Kidney capillary endothelial cell (primary cell): ENCODE data around the gene TMEM255B.

Source experiments
- DNase-seq: peaks from one replicate; pipeline ENCODE4 v3.0.0-alpha.2; 2018; ENCODE audit warnings: low spot score

TMEM255B gene

GRCh38 chr13:113834496-113835200 is 75.6 kb downstream of the TMEM255B start:
- DNase-seq, result no peak

DNA sequence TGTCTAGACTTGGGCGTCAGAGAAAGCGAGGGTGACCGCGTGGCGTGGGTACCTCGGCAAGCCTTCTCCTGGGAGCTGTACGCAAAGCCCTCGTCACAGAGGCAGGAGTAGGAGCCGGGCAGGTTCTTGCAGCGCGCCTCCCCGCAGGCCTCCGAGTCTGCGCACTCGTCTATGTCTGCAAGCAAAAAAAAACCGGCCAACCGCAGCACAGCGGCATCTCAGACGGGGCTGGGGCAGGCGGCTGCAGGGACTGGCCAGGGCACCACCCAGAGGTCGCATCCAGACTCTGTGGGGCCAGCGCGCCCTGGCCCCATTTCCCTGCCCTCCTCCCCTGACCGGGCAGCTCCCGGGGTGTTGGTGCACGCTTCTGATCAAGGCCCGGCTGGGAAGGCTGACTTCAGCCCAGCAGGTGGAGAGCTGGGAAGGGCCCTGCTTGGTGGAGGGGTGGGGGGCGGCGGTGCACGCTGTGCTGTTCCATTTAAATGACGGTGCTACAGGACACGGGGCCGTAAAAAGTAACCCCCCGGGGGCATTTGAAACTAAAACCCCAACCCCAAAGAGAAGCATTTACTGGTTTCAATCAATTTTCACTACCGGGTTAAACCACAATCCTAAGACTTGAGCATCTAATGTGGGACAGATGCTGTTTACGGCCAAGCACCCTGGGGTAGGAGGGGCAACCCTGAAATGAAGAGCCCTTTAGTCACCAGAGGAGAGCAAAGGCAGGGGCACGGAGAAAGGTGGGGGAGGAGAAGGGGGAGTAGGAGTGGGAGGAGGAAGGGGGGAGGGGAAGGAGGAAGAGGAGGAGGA is 76.6 kb downstream of the TMEM255B start:
- no peak for DNase-seq

DNA sequence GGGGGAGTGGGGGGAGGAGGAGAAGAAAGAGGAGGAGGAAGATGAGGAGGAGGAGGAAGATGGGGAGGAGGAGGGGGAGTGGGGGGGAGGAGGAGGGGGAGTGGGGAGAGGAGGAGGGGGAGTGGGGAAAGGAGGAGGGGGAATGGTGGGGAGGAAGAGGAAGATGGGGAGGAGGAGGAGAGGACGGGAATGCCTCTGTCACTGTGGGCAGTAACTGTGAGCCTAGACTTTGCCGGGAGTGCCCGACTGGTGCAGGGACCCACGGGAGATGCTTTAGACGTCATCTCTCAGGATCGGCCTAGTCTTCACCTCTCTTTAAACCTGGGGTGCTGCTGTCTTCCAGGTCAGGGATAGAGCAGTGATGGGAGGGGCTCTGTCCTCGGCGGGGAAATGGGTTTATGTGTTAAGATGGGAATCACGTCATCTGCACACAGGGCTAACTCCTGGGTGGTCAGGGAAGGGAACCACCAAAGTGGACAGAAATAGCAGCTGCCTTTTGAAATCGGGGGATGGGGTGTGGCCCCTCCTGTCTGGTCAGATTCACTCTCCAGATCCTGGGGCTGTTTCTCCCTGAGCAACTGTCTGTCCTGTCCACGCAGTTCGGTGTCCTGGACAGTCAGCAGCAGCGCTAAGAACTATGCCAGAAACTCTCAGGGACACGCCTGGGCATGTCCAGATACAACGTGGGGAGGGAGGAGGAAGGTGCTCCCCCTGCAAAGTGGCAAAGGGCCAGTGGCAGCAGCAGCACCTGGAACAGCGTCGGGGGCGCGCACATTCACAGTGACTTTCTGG is 77.9 kb downstream of the TMEM255B start:
- DNase-seq, result no peak

DNA sequence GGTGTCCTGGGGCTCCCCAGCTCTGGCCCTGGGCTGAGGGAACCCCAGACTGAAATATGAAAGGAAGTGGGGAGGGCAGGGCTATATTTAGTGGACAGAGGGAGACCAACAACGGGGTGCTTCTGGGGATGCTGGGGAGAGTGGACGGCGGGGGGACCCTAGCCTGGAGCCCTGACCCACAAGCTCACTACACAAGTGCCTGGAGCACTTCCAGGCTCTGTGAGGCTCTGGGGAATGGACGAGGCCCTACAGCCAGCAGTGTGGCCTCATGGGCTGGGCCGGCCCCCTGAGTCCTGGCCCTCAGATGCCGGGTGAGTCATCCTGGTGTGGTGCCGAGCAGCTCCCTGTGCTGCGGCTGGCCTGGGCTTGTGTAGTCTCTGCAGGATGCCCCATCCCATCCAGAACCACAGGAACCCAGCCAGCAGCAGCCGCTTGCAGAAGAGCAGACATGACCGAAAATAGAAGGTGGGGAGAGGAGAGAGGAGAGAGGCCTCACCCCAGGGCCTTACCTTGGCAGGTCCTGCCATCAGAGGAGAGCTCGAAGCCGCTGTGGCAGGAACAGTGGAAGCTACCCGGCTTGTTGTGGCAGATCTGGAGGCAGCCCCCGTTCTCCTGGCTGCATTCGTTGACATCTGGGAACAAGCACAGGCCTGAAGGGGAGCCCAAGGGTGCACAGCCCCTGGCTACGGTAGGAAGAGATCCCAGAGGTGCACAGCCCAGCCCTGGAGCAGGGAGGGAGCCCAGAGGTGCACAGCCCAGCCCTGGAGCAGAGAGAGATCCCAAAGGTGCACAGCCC is 78.7 kb downstream of the TMEM255B start:
- DNase-seq, result peak; percentile 84

- DNase-seq, result no peak
Observed at GRCh38 chr13:113838711-113839201, 79.7 kb downstream of the TMEM255B start.

DNA sequence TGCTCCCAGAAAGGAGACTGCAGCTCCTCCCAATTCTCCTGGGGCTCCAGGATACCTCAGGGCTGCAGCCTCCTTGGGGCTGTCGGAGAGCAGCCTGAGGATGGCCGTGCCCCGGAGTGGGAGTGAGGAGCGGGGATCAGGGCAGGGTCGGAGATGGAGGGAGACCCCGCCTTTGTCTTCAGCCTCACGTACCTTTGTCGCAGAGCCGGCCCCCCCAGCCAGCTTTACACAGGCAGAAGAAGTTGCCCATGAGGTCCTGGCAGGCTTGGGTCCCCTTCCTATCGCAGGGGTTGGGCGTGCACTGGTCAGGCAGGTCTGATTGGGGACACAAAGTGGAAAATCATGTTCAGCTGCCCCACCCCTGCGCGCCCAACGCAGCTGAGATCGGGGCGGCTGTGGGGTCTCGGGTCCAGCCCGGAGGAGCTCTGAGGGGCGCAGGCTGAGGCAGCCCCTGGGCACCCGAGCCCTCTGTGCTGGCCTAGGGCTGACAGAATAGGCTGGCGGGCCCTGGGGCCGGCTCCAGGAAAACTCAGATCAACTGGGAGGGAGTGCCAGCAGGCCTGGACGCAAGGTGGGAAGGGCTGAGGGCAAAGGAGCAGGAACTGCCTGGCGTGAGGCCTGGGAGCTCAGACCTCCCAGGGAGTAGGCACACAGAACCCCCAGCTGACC is 80.6 kb downstream of the TMEM255B start:
- DNase-seq, result no peak

GRCh38 chr13:113840541-113841352 is 81.7 kb downstream of the TMEM255B start:
- DNase-seq, result no peak

GRCh38 chr13:113841353-113841650 is 82.3 kb downstream of the TMEM255B start:
- DNase-seq, result no peak

DNA sequence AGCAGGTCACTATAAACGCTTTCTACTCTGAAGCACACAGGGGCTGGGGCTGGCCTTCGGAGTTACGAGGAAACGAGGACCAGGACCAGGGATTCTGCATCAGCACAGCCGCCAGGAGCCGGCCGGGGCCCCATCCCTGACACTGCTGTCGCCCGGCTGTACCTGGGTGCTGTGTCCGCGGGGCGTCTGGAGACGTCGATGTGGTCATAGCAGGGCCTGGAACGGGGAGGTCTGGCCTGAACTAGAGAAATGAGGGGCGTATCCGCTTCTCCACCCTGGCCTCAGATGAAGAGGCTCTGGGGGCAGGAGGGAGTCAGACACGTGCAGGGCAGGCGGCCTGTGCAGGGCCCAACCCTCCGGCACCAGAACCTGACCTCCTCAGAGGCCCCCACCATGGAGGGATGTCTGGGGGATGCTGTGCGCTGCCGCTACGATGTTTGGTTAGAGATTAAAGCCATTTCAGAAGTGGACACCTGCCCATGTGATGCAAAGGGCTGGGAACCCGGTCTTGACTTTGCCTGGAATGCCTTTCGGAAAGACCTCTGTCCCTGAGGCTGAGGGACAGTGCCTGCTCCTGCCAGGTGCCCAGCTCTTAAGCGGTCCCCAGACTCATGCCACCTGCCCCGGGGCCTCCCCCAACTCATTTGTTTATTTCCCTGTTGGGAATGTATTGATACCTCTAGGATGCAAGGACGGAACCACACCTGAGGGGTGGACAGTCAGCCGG is 83.5 kb downstream of the TMEM255B start:
- DNase-seq, result no peak

DNA sequence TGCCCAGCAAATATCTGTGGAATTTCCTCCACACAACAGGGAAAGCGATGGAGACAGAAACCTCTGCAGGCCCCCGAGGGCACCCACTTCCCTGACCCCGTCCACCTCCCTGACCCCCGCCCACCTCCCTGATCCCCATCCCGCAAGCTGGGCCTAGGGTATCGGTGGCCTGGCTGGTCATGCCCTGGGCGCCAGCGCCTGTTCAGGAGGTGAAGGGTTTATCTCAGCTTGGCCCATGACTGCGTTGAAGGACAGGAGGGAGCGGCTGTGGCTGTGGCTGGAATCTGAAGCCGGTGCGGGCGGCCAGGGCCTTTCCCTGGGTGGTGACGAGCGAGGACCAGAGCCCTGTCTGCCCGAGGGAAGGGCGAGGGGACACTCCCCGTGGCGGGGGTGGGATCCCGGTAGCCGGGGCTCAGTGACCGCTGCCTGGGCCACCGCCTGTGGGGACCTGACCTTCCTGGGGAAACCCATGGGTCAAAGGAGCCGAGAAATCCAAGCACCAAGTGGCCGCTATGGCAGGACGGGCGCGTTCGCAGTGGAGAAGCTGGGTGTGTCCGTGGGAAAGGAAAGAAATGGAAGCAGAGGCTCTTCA is 84.1 kb downstream of the TMEM255B start:
- DNase-seq, result no peak

DNA sequence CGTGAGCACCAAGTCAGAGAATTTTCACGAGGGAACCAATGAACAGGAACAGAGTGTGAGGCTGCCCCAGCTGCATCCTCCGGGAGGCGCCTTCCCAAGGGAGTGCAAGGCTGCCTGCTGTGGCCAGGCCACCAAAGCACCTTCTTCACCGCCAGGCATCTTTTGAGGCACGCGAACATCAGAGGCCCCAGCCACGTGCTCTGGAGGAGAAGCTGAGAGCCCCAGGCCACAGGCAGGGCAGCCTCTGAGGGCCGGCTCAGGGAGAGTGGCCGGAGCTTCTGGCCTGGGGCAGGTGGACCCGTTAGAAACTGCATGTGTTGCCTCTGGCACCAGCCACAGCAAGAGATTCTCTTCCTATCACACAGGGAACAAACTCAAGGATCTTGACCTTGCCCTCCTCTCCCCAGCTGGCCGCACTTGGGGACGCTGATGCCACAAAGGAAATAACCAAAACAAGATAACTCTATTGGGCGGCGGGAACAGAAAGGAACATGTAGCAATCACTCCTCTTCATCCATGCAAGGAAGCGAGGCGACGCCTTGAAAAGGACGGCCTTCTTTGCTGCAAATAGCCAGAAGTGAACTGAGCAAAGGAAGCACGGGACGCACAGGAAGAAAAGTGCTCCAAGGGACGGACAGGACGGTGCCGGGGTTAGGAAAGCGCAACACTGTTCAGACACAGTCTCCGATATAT is 85.0 kb downstream of the TMEM255B start:
- DNase-seq, result no peak

DNA sequence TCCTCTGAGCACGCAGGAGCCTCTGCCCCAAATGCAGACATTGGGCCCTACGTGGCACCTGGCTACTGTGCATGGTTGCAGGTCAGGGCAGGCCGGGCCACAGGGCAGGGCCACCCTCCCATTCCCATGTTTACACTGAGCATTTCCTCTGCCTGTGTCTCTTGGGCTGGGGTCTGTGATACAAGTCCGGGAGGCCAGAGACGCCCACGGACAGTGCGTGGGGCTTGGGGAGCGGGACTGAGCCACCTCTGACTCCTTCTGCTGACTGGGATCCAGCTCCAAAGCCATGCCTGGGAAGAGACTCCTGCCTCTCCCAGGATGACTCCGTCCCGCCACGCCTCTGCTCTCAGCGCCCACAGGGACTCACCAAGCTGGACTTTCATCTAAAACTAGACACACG is 86.0 kb downstream of the TMEM255B start:
- DNase-seq, result no peak

DNA sequence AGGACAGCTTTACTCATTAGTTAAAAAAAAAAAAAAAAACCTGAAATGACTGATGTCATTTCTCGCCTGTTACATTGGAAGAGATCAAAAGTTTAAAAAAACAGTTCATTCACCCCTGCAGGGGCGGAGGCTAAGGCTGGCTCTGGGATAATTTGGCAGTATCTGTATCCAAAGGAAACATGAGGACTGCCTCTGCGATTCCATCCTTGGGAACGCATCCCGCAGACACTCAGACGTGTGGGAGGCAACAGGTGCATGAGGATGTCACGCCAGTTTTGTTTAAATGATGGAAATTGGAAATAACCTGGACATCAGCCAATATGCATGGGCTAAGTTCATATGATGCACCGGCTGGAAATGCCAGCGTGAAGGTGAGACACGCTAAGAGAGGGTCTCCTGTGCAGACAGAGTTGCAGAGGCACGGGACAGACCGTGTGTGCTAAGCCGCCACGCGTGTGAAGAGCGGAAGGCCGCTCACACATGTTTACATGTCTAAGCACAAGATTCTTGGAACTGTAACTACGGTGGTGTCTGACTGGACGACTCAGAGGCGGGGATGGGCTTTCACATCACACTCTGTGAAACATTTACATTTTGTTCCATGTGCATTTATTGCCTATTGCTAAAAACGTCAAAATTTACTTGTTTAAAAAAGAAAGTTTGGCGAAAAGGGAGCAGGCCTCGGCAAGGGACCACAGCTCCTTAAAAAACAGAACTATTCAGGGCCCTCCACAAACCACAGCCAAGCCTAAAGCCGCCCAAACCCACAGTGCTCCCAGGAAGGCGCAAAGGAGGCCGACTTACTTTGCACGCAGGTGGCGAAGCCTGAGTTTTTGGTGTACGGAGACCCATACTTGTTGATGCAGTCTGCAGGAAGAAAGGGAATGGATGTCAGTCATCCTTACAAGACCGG is 87.0 kb downstream of the TMEM255B start:
- no peak for DNase-seq

DNA sequence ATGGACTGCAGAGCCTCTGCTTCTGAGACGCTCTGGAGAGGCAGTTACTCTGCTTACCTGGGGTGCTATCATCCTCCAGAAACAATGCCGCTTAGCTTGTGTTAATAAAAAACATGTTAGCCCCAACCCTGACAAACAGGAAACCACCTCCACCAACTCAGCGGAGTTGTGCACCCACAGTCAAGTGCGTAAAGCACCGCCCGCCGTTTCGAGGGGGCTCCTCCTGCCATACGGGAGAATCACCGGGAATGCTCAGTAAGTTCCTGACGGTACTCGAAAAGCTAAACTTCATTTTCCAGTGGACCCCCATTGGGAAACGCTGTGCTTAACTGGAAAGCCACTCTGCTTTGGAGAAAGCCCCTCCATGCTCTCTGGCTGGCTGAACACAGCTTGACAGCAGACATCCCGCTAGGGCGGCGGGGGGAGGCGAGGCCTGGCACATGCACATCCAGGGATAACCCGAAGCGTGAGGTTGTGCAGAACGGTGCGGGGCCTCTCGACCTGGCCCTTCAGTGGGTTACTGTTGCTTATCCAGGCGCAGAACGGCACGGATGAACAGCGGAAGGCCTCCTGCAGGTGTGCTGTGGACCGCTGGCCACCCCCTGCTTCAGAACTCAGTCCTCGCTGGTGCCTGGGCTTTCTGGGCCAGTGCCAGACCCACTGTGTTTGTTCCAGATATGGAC is 87.8 kb downstream of the TMEM255B start:
- no peak for DNase-seq

GRCh38 chr13:113848020-113848419 is 89.0 kb downstream of the TMEM255B start:
- DNase-seq, result no peak

- no peak for DNase-seq
Observed at GRCh38 chr13:113848431-113849260, 89.6 kb downstream of the TMEM255B start.
